H1 (cell line): ENCODE measurements around the gene TMEM97. TPM values are rescaled to one million over a fixed set of nuclear protein-coding genes. Genes with fewer than 3 reads are reported as not detected.

Source experiments
- CTCF ChIA-PET: fragments of 300-600 bp; sonication (Branson Sonifier 250); formaldehyde crosslinking; loops from one replicate; lab custom pipeline; 2021; ENCODE audit not compliant: partially characterized antibody; lab: Charles Lee
- POLR2A ChIA-PET: fragments of 300-600 bp; sonication (Branson Sonifier 250); formaldehyde crosslinking; loops from one replicate; lab custom pipeline; 2021; ENCODE audit warnings: inconsistent platforms; ENCODE audit not compliant: partially characterized antibody; lab: Charles Lee
- DNase-seq, 2 experiments: peaks; one replicate each; pipeline versions ENCODE4 v3.0.0 to v3.0.0-alpha.2; 2010 to 2022; ENCODE audit warnings: low spot score in 2 of 2, low read depth in 1 of 2, mixed read lengths in 1 of 2
- FAIRE-seq: peaks from 2 replicates; lab custom pipeline; 2011; peaks lifted over from hg19 to GRCh38; lab: Jason Lieb, UNC
- H2AFZ ChIP-seq: 2 replicates; pipeline ENCODE4 v1.8.1; 2012; ENCODE audit warnings: low read length, inconsistent platforms
- H2AK5ac ChIP-seq: 2 replicates; pipeline ENCODE4 v1.6.1; 2013; ENCODE audit warnings: low read depth, low read length
- H2BK120ac ChIP-seq: replicated peaks from 2 replicates; pipeline ENCODE3; 2013; ENCODE audit warnings: low read depth, low read length, inconsistent platforms
- H2BK12ac ChIP-seq: 2 replicates; pipeline ENCODE4 v1.6.1; 2013; ENCODE audit warnings: low read depth, low read length
- H2BK15ac ChIP-seq: 2 replicates; pipeline ENCODE4 v1.6.1; 2013; ENCODE audit warnings: low read length
- H2BK20ac ChIP-seq: 2 replicates; pipeline ENCODE4 v1.6.1; 2013; ENCODE audit warnings: low read length
- H2BK5ac ChIP-seq: 2 replicates; pipeline ENCODE4 v1.6.1; 2013; ENCODE audit warnings: low read depth, low read length
- H3K14ac ChIP-seq: 2 replicates; pipeline ENCODE4 v1.6.1; 2013; ENCODE audit warnings: inconsistent platforms; ENCODE audit not compliant: insufficient read length
- H3K18ac ChIP-seq: 2 replicates; pipeline ENCODE4 v1.6.1; 2013; ENCODE audit warnings: low read length; ENCODE audit errors: extremely low read depth
- H3K23ac ChIP-seq: 2 replicates; pipeline ENCODE4 v1.6.1; 2013; ENCODE audit warnings: inconsistent platforms; ENCODE audit not compliant: insufficient read length
- H3K23me2 ChIP-seq: 2 replicates; pipeline ENCODE4 v1.6.1; 2013; ENCODE audit warnings: low read depth, low read length
- H3K27ac ChIP-seq: 2 replicates; pipeline ENCODE4 v1.6.1; 2011; ENCODE audit warnings: low read depth, low read length, inconsistent platforms
- H3K27me3 ChIP-seq, 4 experiments: replicated peaks in 1 of 4; 1 replicate in 1 of 4; 2 replicates in 3 of 4; pipeline versions ENCODE4 v1.6.1 to v1.8.1; 2011 to 2013; ENCODE audit warnings: low read length in 3 of 4, mild to moderate bottlenecking in 3 of 4, inconsistent platforms in 2 of 4, mixed read lengths in 2 of 4, moderate library complexity in 1 of 4; ENCODE audit not compliant: control insufficient read depth in 3 of 4, insufficient read depth in 3 of 4; ENCODE audit errors: extremely low read depth in 1 of 4
- H3K36me3 ChIP-seq, 4 experiments: 2 replicates each; pipeline versions ENCODE4 v1.6.1 to v1.8.1; 2011 to 2013; ENCODE audit warnings: mild to moderate bottlenecking in 4 of 4, low read length in 3 of 4, moderate library complexity in 2 of 4, control low read depth in 1 of 4, inconsistent platforms in 1 of 4; ENCODE audit not compliant: insufficient read depth in 4 of 4, control insufficient read depth in 2 of 4
- H3K4ac ChIP-seq: replicated peaks from 2 replicates; pipeline ENCODE3; 2013; ENCODE audit warnings: low read length, low read depth, mixed read lengths, inconsistent platforms; ENCODE audit not compliant: insufficient read length
- H3K4me1 ChIP-seq, 4 experiments: replicated peaks in 1 of 4; 1 replicate in 1 of 4; 2 replicates in 3 of 4; pipeline versions ENCODE4 v1.6.1 to v1.8.1; 2011 to 2013; ENCODE audit warnings: low read length in 3 of 4, inconsistent platforms in 2 of 4, mixed read lengths in 1 of 4; ENCODE audit not compliant: insufficient read depth in 4 of 4, control insufficient read depth in 3 of 4
- H3K4me2 ChIP-seq, 2 experiments: 2 replicates each; pipeline versions ENCODE4 v1.6.1 to v1.8.1; 2011 to 2013; ENCODE audit warnings: low read depth in 2 of 2, low read length in 2 of 2, control low read depth in 1 of 2, inconsistent platforms in 1 of 2, mild to moderate bottlenecking in 1 of 2; ENCODE audit not compliant: insufficient read depth in 1 of 2
- H3K4me3 ChIP-seq, 4 experiments: fragments of 200-600, 300-600 bp in 1 of 4; sonication (generic), shearing (Covaris generic), sonication (Bioruptor Twin) in 1 of 4; 2 replicates each; pipeline versions ENCODE4 v1.5.1 to v1.8.1; 2011 to 2016; ENCODE audit warnings: low read length in 4 of 4, low read depth in 3 of 4, control low read depth in 2 of 4, inconsistent platforms in 2 of 4, mild to moderate bottlenecking in 2 of 4, mixed read lengths in 1 of 4, moderate library complexity in 1 of 4; ENCODE audit not compliant: insufficient read depth in 2 of 4; ENCODE audit errors: extremely low read depth in 1 of 4
- H3K56ac ChIP-seq: replicated peaks from 2 replicates; pipeline ENCODE3; 2013; ENCODE audit warnings: low read depth, mild to moderate bottlenecking, mixed read lengths, low read length, inconsistent platforms; ENCODE audit not compliant: insufficient read length
- H3K79me1 ChIP-seq: 2 replicates; pipeline ENCODE4 v1.6.1; 2013; ENCODE audit warnings: low read depth, low read length, control low read depth
- H3K79me2 ChIP-seq, 2 experiments: 2 replicates each; pipeline versions ENCODE4 v1.6.1 to v1.8.1; 2012 to 2013; ENCODE audit warnings: low read length in 2 of 2, mild to moderate bottlenecking in 2 of 2, inconsistent platforms in 1 of 2; ENCODE audit not compliant: insufficient read depth in 2 of 2, control insufficient read depth in 1 of 2
- H3K9ac ChIP-seq, 4 experiments: replicated peaks in 1 of 4; 1 replicate in 1 of 4; 2 replicates in 3 of 4; pipeline versions ENCODE4 v1.6.1 to v1.8.1; 2011 to 2013; ENCODE audit warnings: low read depth in 3 of 4, low read length in 3 of 4, control low read depth in 2 of 4, mild to moderate bottlenecking in 2 of 4, moderate library complexity in 2 of 4, inconsistent platforms in 1 of 4; ENCODE audit errors: extremely low read depth in 1 of 4
- H3K9me3 ChIP-seq, 2 experiments: 2 replicates each; pipeline versions ENCODE4 v1.6.1 to v1.8.1; 2012 to 2013; ENCODE audit warnings: mild to moderate bottlenecking in 2 of 2, moderate library complexity in 2 of 2, control low read depth in 1 of 2, inconsistent platforms in 1 of 2, low read depth in 1 of 2, low read length in 1 of 2, mixed read lengths in 1 of 2; ENCODE audit not compliant: insufficient read depth in 2 of 2
- H4K20me1 ChIP-seq, 2 experiments: replicated peaks in 1 of 2; 2 replicates each; pipeline versions ENCODE3 to v1.8.1; 2011 to 2013; ENCODE audit warnings: inconsistent platforms in 2 of 2, low read length in 2 of 2, mild to moderate bottlenecking in 1 of 2; ENCODE audit not compliant: insufficient read depth in 2 of 2, control insufficient read depth in 1 of 2
- H4K5ac ChIP-seq: 2 replicates; pipeline ENCODE4 v1.6.1; 2013; ENCODE audit warnings: low read length, low read depth, mixed read lengths, inconsistent platforms; ENCODE audit not compliant: insufficient read length
- H4K8ac ChIP-seq: 2 replicates; pipeline ENCODE4 v1.8.0; 2013; ENCODE audit warnings: mild to moderate bottlenecking, moderate library complexity, low read length, inconsistent platforms; ENCODE audit not compliant: insufficient read depth; ENCODE audit errors: extremely low read depth
- H4K91ac ChIP-seq: replicated peaks from 2 replicates; pipeline ENCODE3; 2013; ENCODE audit warnings: low read length, mixed read lengths, inconsistent platforms; ENCODE audit not compliant: insufficient read length
- GABPA ChIP-seq: IDR thresholded peaks from 2 replicates; pipeline ENCODE4 v1.6.1; 2011; ENCODE audit warnings: mild to moderate bottlenecking, low read length, moderate library complexity, borderline replicate concordance; ENCODE audit not compliant: insufficient read depth
- NANOG ChIP-seq: IDR thresholded peaks from 2 replicates; pipeline ENCODE4 v1.6.1; 2011; ENCODE audit warnings: low read length, low read depth, mild to moderate bottlenecking, inconsistent platforms; ENCODE audit not compliant: insufficient read depth, poor library complexity, severe bottlenecking
- PHF8 ChIP-seq: fragments of 200-600 bp; sonication (generic); conservative IDR thresholded peaks from 2 replicates; pipeline ENCODE4 v1.7.1; 2012; ENCODE audit warnings: low read depth, mild to moderate bottlenecking, inconsistent platforms, low read length, moderate library complexity
- RNF2 ChIP-seq: fragments of 200-900, 300-1000 bp; sonication (generic); IDR thresholded peaks from 2 replicates; pipeline ENCODE4 v1.7.1; 2016; ENCODE audit warnings: borderline replicate concordance, low read depth, mild to moderate bottlenecking, antibody characterized with exemption, low read length; ENCODE audit not compliant: poor library complexity, severe bottlenecking; ENCODE audit errors: missing control alignments
- RXRA ChIP-seq: IDR thresholded peaks from 2 replicates; pipeline ENCODE4 v1.6.1; 2011; ENCODE audit warnings: low read depth, mild to moderate bottlenecking, low read length, moderate library complexity; ENCODE audit not compliant: insufficient read depth
- SP4 ChIP-seq: IDR thresholded peaks from 2 replicates; pipeline ENCODE4 v1.6.1; 2012; ENCODE audit warnings: low read length, inconsistent platforms
- SRF ChIP-seq: IDR thresholded peaks from 2 replicates; pipeline ENCODE4 v1.6.1; 2011; ENCODE audit warnings: mild to moderate bottlenecking, low read depth, low read length, moderate library complexity
- SUZ12 ChIP-seq: fragments of 200-600 bp; sonication (generic); IDR thresholded peaks from 2 replicates; pipeline ENCODE4 v1.6.1; 2012; ENCODE audit warnings: mild to moderate bottlenecking, inconsistent platforms, low read length, moderate library complexity, mixed read lengths
- TEAD4 ChIP-seq: IDR thresholded peaks from 2 replicates; pipeline ENCODE4 v1.6.1; 2012; ENCODE audit warnings: low read depth, low read length, inconsistent platforms, mixed read lengths
- WGBS, 2 experiments: shearing (Covaris generic) in 1 of 2; methylation state at CpG; one replicate each; pipeline versions ENCODE4 v1.1.6 to v1.1.7; 2013 to 2015; ENCODE audit warnings: low lambda C conversion rate in 2 of 2, mixed read lengths in 2 of 2, inconsistent platforms in 1 of 2, low coverage in 1 of 2, missing lambda C conversion rate in 1 of 2; ENCODE audit not compliant: insufficient replicate concordance in 2 of 2, insufficient coverage in 1 of 2, insufficient read length in 1 of 2; ENCODE audit errors: extremely low coverage in 1 of 2, missing lambda C conversion rate in 1 of 2; 5-methylcytosine and 5-hydroxymethylcytosine counted together
- polyA plus RNA-seq, 7 experiments: library from polyadenylated mRNA; depleted of rRNA in 3 of 7; stranded (reverse) in 5 of 7; unstranded in 2 of 7; fragments of >200 nt in 5 of 7; fragments of 200-250 nt in 2 of 7; gene quantifications; 1 replicate in 5 of 7; 2 replicates in 1 of 7; 4 replicates in 1 of 7; pipeline versions ENCODE4 v1.2.1 to v1.2.3, GENCODE V29; 2011 to 2013; ENCODE audit warnings: missing spikeins in 2 of 7, mixed read lengths in 2 of 7
- total RNA-seq: library from RNA; stranded (reverse); fragmentation: NEBNext Ultra II Directional; extraction: Animal tissue kit (Norgen Biotek cat#: 25700); gene quantifications from 2 replicates; pipeline ENCODE4 v1.2.1, GENCODE V29; 2021

Gene TMEM97
- total and polyA plus RNA-seq, 2 of the 8 experiments (the other 6 are each of a cell fraction or from before 2014, with no cell fraction given) = 126 to 130 TPM

- no peak within 1 kb of the TSS for H2BK120ac ChIP-seq
- FAIRE-seq = no peak
- no peak for TF ChIP-seq RXRA
- TF ChIP-seq TEAD4 = peak; percentile 81
- TF ChIP-seq PHF8 = no peak
- no peak for TF ChIP-seq SUZ12
- no peak for TF ChIP-seq SRF
- no peak for TF ChIP-seq GABPA
- no peak for TF ChIP-seq SP4
- TF ChIP-seq RNF2 = no peak
- no peak for TF ChIP-seq NANOG
Measured at GRCh38 chr17:28370035-28370743, 51.2 kb downstream of the TMEM97 start, which contains the start of gene VTN. Gene VTN (minus strand): TSS chr17:28370307. CDS start chr17:28370203, 104 bp downstream.

More at GRCh38 chr17:28370035-28370743, 51.2 kb downstream of the TMEM97 start, which contains the start of gene VTN:
- 0 out of 2 replicates have a peak within 1 kb of the TSS, but pooled peaks have one; percentile 1 for H2BK5ac ChIP-seq
- H3K9ac ChIP-seq = no peak within 1 kb of the TSS; a peak in 1 of 7 replicates
- CTCF ChIA-PET = interaction anchor here (0.8 to 4.6 kb wide), 15 partner anchors 9 to 485 kb away, joined by 3 to 20 read pairs (median 4); partner anchors contain the start of genes IFT20, POLDIP2, SLC13A2 and SLC46A1
- POLR2A ChIA-PET = interaction anchor here (0.6 to 12.7 kb wide), 8 partner anchors 11 to 44 kb away, joined by 3 to 103 read pairs (median 4); partner anchors contain the start of genes IFT20, POLDIP2 and TNFAIP1
- H3K4me2 ChIP-seq = peak within 1 kb of the TSS; percentile 62 to 89
- 68% methylated on average over 8 of the region's 8 CpGs; no CpG with 5 or more reads in 1 of the 2 experiments for WGBS, 2 experiments
- H4K8ac ChIP-seq = no peak within 1 kb of the TSS
- no peak within 1 kb of the TSS for H3K27ac ChIP-seq
- no peaks in the 10 kb centered on the region for H3K79me2 ChIP-seq
- no peak for DNase-seq
- no peak within 1 kb of the TSS for H3K18ac ChIP-seq
- no peak within 1 kb of the TSS for H2BK20ac ChIP-seq
- H2AK5ac ChIP-seq = peak within 1 kb of the TSS; percentile 59
- no peak within 1 kb of the TSS for H4K91ac ChIP-seq
- peaks cover 16% of the 10 kb centered on the region; the same call in 1 of the 2 replicates for H3K23me2 ChIP-seq
- H3K36me3 ChIP-seq = no peaks in the 10 kb centered on the region
- H3K23ac ChIP-seq = no peak within 1 kb of the TSS
- H3K79me1 ChIP-seq = no peaks in the 10 kb centered on the region; the same call in 1 of the 2 replicates
- H2BK12ac ChIP-seq = peak within 1 kb of the TSS; percentile 50; the same call in 1 of the 2 replicates
- H2BK15ac ChIP-seq = 0 out of 2 replicates have a peak within 1 kb of the TSS, but pooled peaks have one; percentile 19
- H3K56ac ChIP-seq = no peak within 1 kb of the TSS
- peaks cover 3 to 16% (median 9%) of the 10 kb centered on the region in 4 experiments; a peak in 6 of 7 replicates for H3K4me1 ChIP-seq
- H3K4me3 ChIP-seq = peak within 1 kb of the TSS; percentile 0 to 79 (median 26); a peak in 5 of 8 replicates
- H3K14ac ChIP-seq = no peak within 1 kb of the TSS
- H4K20me1 ChIP-seq = peaks cover 2 to 12% of the 10 kb centered on the region in 2 experiments
- H3K9me3 ChIP-seq = no peaks in the 10 kb centered on the region
- no peak within 1 kb of the TSS for H3K4ac ChIP-seq
- peaks cover 9 to 19% (median 19%) of the 10 kb centered on the region in 4 experiments for H3K27me3 ChIP-seq
- no peak within 1 kb of the TSS for H4K5ac ChIP-seq
- no peak within 1 kb of the TSS; the same call in 1 of the 2 replicates for H2AFZ ChIP-seq
